ENCODE results near the gene FOXB2. TPM values are rescaled to one million over a fixed set of nuclear protein-coding genes. Genes with fewer than 3 reads are reported as not detected.
"Not testable (repeated sequence)": the region's sequence is repeated elsewhere in the genome, so short reads cannot be mapped to it uniquely, and the experiment has no call there.

The FOXB2 gene
- total RNA-seq: not detected in 2 replicates

- DNase-seq (ENCODE audit: low read depth in 2 of 2): no peak
These were observed at the start of gene FOXB2 for GRCh38 chr9:77019236-77019925. FOXB2 (plus strand) TSS chr9:77019655; CDS start chr9:77019655, 0 bp downstream.

- no peak for DNase-seq (ENCODE audit: low read depth in 2 of 2)
These were observed 49.7 kb upstream of the FOXB2 start for GRCh38 chr9:76969716-76970115.

- not testable (repeated sequence) for DNase-seq (ENCODE audit: low read depth in 2 of 2)
These were observed 40.6 kb upstream of the FOXB2 start for GRCh38 chr9:76978831-76979230.

- no peak for DNase-seq (ENCODE audit: low read depth in 2 of 2)
These were observed 38.9 kb upstream of the FOXB2 start for GRCh38 chr9:76980566-76980965.

GRCh38 chr9:76984486-76984885 is 35.0 kb upstream of the FOXB2 start:
- no peak for DNase-seq (ENCODE audit: low read depth in 2 of 2)

- no peak for DNase-seq (ENCODE audit: low read depth in 2 of 2)
These were observed 33.9 kb upstream of the FOXB2 start for GRCh38 chr9:76985581-76985980.

- peak; percentile 39 to 55 for DNase-seq (ENCODE audit: low read depth in 2 of 2)
These were observed 31.8 kb upstream of the FOXB2 start for GRCh38 chr9:76987594-76988200.

- DNase-seq (ENCODE audit: low read depth in 2 of 2): no peak
These were observed 30.5 kb upstream of the FOXB2 start for GRCh38 chr9:76988941-76989340.

GRCh38 chr9:76989501-76989900 is 30.0 kb upstream of the FOXB2 start:
- no peak for DNase-seq (ENCODE audit: low read depth in 2 of 2)

- DNase-seq (ENCODE audit: low read depth in 2 of 2): peak; percentile 33 to 37
These were observed 22.8 kb upstream of the FOXB2 start for GRCh38 chr9:76996700-76997099.

GRCh38 chr9:76999261-76999660 is 20.2 kb upstream of the FOXB2 start:
- DNase-seq (ENCODE audit: low read depth in 2 of 2): no peak

- DNase-seq (ENCODE audit: low read depth in 2 of 2): no peak
These were observed 19.1 kb upstream of the FOXB2 start for GRCh38 chr9:77000330-77000729.

GRCh38 chr9:77003366-77003765 is 16.1 kb upstream of the FOXB2 start:
- DNase-seq (ENCODE audit: low read depth in 2 of 2): no peak

- DNase-seq (ENCODE audit: low read depth in 2 of 2): peak in 1 of 2 donors; percentile 74
These were observed 14.2 kb upstream of the FOXB2 start for GRCh38 chr9:77005216-77005615.

GRCh38 chr9:77010527-77010926 is 8.9 kb upstream of the FOXB2 start:
- DNase-seq (ENCODE audit: low read depth in 2 of 2): no peak

- DNase-seq (ENCODE audit: low read depth in 2 of 2): peak; percentile 47 to 64
These were observed 7.3 kb upstream of the FOXB2 start for GRCh38 chr9:77011973-77012821.

GRCh38 chr9:77013206-77013931 is 6.1 kb upstream of the FOXB2 start:
- no peak for DNase-seq (ENCODE audit: low read depth in 2 of 2)

GRCh38 chr9:77013932-77014596 is 5.4 kb upstream of the FOXB2 start:
- no peak for DNase-seq (ENCODE audit: low read depth in 2 of 2)

GRCh38 chr9:77014597-77015263 is 4.7 kb upstream of the FOXB2 start:
- no peak for DNase-seq (ENCODE audit: low read depth in 2 of 2)

GRCh38 chr9:77015327-77016048 is 4.0 kb upstream of the FOXB2 start:
- no peak for DNase-seq (ENCODE audit: low read depth in 2 of 2)

Measured in lung microvascular endothelial cell (primary cell).